ENCODE results near the gene SMIM14. TPM values are rescaled to one million over a fixed set of nuclear protein-coding genes. Genes with fewer than 3 reads are reported as not detected.

The SMIM14 gene
- total RNA-seq, 4 donors from 2014 or later: 25.6 to 49.2 (median 36.4) TPM

DNA sequence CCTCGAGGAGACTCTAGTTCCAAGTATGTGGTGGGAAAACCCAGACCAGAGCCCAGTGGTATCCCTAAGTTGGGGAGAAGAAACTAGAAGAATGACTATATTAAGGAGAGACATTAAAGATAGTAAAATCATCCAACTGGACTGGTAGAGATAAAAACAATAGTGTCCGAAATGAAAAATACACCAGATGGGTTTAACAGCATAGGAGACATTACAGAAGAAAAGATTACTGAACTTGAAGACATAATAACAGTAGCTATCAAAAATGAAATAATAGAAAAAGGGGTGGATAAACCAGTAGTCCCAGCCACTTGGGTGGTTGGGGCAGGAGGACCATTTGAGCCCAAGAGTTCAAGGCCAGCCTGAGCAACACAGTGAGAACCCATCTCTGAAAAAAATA, 31.9 kb downstream of the SMIM14 start:
- intact Hi-C loops (cut with DNase I; ENCODE audit: low total_unique reads): no loop called here
- DNase-seq (ENCODE audit: low spot score in 2 of 2): no peak
- 97 to 100% methylated on average over 2 of the region's 2 CpGs for WGBS, 2 donors
- H3K4me3 ChIP-seq (ENCODE audit: low read depth, poor library complexity, severe bottlenecking): no peak overlapping the region
- TF ChIP-seq POLR2A (IDR thresholded peaks at IDR 0.05): no peak
- TF ChIP-seq, protein P1, sequence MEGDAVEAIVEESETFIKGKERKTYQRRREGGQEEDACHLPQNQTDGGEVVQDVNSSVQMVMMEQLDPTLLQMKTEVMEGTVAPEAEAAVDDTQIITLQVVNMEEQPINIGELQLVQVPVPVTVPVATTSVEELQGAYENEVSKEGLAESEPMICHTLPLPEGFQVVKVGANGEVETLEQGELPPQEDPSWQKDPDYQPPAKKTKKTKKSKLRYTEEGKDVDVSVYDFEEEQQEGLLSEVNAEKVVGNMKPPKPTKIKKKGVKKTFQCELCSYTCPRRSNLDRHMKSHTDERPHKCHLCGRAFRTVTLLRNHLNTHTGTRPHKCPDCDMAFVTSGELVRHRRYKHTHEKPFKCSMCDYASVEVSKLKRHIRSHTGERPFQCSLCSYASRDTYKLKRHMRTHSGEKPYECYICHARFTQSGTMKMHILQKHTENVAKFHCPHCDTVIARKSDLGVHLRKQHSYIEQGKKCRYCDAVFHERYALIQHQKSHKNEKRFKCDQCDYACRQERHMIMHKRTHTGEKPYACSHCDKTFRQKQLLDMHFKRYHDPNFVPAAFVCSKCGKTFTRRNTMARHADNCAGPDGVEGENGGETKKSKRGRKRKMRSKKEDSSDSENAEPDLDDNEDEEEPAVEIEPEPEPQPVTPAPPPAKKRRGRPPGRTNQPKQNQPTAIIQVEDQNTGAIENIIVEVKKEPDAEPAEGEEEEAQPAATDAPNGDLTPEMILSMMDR (IDR thresholded peaks at IDR 0.05): no peak

DNA sequence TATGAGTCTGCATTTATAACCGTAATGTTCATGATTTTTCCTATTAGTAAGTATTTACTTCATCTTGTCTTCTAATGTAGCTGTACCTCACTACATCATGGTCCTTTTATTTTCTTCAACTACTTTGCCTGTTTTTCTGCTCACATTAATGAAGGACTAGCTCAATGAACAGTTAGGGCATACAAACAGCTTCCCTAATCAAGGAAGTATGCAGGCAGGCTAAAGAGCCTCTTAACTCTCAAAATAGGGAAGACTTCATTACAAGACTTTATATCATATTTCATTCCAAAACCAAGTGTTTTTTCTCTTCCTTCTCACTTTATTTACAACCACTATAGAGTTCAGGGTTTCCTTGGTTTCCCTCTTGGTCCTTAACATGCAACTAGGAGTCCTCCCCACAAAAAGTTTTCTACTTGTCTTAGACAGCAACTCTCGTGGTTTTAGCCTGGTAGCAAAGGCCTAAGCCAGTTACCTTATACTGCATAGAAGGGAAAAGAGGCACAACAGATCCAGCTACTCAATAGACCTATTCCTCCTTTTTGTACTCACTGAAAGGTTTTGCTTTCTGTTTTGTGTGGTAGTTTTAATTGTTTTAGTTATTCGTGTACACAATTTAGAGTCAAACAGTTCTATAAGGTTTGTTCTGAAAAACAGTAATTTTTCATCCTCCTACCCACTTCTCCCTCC, 40.8 kb downstream of the SMIM14 start:
- no peak for DNase-seq (ENCODE audit: low spot score in 2 of 2)
- no peak overlapping the region for H3K4me3 ChIP-seq (ENCODE audit: low read depth, poor library complexity, severe bottlenecking)
- 87 to 91% methylated on average over 3 of the region's 3 CpGs for WGBS, 2 donors
- no peak for TF ChIP-seq POLR2A (IDR thresholded peaks at IDR 0.05)
- TF ChIP-seq, protein P1 (IDR thresholded peaks at IDR 0.05): no peak
- intact Hi-C loops (cut with DNase I; ENCODE audit: low total_unique reads): no loop called here

DNA sequence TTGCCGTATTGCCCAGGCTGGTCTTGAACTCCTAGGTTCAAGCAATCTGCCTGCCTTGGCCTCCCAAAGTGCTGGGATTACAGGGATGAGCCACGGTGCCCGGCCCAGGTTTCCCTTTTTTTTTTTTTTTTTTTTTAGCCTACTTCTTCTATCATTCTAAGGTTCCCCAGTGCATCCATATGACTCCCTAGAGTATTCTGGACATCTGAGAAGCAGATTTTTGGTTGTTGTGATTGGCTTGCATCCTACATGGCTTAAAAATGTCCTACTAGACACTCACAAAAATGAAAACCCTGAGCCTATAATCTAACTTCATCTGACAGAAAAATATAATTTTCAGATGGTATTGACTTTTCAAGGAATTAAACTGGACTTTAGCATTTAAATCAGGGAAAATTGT, 41.7 kb downstream of the SMIM14 start:
- WGBS, 2 donors: 85 to 89% methylated on average over 3 of the region's 3 CpGs
- H3K4me3 ChIP-seq (ENCODE audit: low read depth, poor library complexity, severe bottlenecking): no peak overlapping the region
- DNase-seq (ENCODE audit: low spot score in 2 of 2): no peak
- intact Hi-C loops (cut with DNase I; ENCODE audit: low total_unique reads): no loop called here
- TF ChIP-seq, protein P1 (IDR thresholded peaks at IDR 0.05): no peak
- TF ChIP-seq POLR2A (IDR thresholded peaks at IDR 0.05): no peak

DNA sequence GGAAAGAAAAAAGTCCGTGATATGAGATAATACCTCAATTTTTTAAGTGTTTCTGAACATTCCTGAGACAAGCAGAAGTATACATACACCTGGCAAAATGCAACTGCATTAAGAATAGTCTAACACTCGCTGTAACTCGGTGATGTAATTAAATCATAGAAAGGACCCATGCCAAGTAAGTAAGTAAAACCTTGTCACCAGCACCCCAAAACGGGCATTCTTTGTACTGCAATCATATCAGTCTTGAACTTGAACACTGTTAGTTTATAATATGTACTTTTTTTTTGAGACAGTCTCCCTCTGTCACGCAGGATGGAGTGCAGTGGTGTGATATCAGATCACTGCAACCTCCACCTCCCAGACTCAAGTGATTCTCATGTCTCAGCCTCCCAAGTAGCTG, 47.4 kb downstream of the SMIM14 start:
- TF ChIP-seq, protein P1 (IDR thresholded peaks at IDR 0.05): no peak
- no peak for TF ChIP-seq POLR2A (IDR thresholded peaks at IDR 0.05)
- intact Hi-C loops (cut with DNase I; ENCODE audit: low total_unique reads): no loop called here
- no peak for DNase-seq (ENCODE audit: low spot score in 2 of 2)
- 55% methylated on average over 5 of the region's 5 CpGs for WGBS, 2 donors
- H3K4me3 ChIP-seq (ENCODE audit: low read depth, poor library complexity, severe bottlenecking): no peak overlapping the region

DNA sequence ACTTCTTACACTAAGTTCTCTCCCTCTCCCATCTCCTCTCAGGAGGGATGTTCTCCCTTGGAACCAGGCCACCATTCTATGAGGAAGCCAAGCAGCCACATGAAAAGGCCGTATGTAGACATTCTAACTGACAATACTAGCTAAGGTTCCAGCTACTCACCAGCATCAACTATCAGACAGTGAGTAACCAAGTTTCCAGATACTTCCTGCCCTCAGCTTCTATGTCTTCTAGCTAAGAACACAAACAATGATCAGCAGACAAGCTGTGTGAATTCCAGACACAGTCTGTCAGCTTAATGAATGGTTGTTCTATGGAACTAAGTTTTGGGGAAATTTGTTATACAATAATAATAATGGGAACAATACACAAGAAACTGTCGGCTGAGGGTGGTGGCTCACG, 50.8 kb downstream of the SMIM14 start:
- 88 to 92% methylated on average over 3 of the region's 3 CpGs for WGBS, 2 donors
- H3K4me3 ChIP-seq (ENCODE audit: low read depth, poor library complexity, severe bottlenecking): no peak overlapping the region
- intact Hi-C loops (cut with DNase I; ENCODE audit: low total_unique reads): no loop called here
- TF ChIP-seq, protein P1 (IDR thresholded peaks at IDR 0.05): no peak
- TF ChIP-seq POLR2A (IDR thresholded peaks at IDR 0.05): no peak
- no peak for DNase-seq (ENCODE audit: low spot score in 2 of 2)

DNA sequence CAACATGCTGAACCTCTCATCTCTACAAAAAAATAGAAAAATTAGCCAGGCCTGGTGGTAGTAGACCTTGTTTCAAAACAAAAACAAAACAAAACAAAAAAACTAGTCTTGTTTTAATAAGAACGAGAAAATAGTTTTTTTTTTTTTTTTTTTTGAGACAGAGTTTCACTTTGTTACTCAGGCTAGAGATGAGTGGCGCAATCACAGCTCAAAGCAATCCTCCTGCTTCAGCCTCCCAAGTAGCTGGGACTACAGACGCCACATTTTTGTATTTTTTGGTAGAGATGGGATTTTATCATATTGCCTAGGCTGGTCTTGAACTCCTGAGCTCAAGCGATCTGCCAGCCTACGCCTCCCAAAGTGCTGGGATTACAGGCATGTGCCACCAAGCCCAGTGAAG, 63.7 kb downstream of the SMIM14 start:
- no peak for DNase-seq (ENCODE audit: low spot score in 2 of 2)
- intact Hi-C loops (cut with DNase I; ENCODE audit: low total_unique reads): no loop called here
- TF ChIP-seq POLR2A (IDR thresholded peaks at IDR 0.05): no peak
- TF ChIP-seq, protein P1 (IDR thresholded peaks at IDR 0.05): no peak
- 96 to 98% methylated on average over 5 of the region's 5 CpGs for WGBS, 2 donors
- H3K4me3 ChIP-seq (ENCODE audit: low read depth, poor library complexity, severe bottlenecking): no peak overlapping the region

Measured in lower leg skin (tissue), 4 donors.